GM21723 (cell line): ENCODE results near the gene MYBBP1A.

Source experiments
- ATAC-seq: cut with Tn5 transposase; IDR thresholded peaks from one replicate; pipeline ENCODE4 v1.9.1; 2021; ENCODE audit warnings: mild to moderate bottlenecking, moderate library complexity; ENCODE audit not compliant: unreplicated experiment

MYBBP1A gene

GRCh38 chr17:4551796-4552525, 3.2 kb downstream of the MYBBP1A start:
- no peak for ATAC-seq

GRCh38 chr17:4551141-4551540, 4.0 kb downstream of the MYBBP1A start:
- ATAC-seq: no peak

GRCh38 chr17:4550534-4551039, 4.6 kb downstream of the MYBBP1A start:
- no peak for ATAC-seq

GRCh38 chr17:4549781-4550533, 5.2 kb downstream of the MYBBP1A start:
- ATAC-seq: no peak

GRCh38 chr17:4548721-4549531, 6.3 kb downstream of the MYBBP1A start:
- no peak for ATAC-seq

- ATAC-seq: no peak
Measured at GRCh38 chr17:4548061-4548461, 7.1 kb downstream of the MYBBP1A start.

- no peak for ATAC-seq
Measured at GRCh38 chr17:4547118-4547906, 7.9 kb downstream of the MYBBP1A start.

GRCh38 chr17:4545217-4545951, 9.8 kb downstream of the MYBBP1A start:
- no peak for ATAC-seq

GRCh38 chr17:4544951-4545216, 10.3 kb downstream of the MYBBP1A start:
- no peak for ATAC-seq

- ATAC-seq: no peak
Measured at GRCh38 chr17:4544135-4544950, 10.8 kb downstream of the MYBBP1A start.

- ATAC-seq: no peak
Measured at GRCh38 chr17:4543557-4544026, 11.6 kb downstream of the MYBBP1A start.

- no peak for ATAC-seq
Measured at GRCh38 chr17:4542726-4543191, 12.4 kb downstream of the MYBBP1A start.

- ATAC-seq: no peak
Measured at GRCh38 chr17:4542003-4542725, 13.0 kb downstream of the MYBBP1A start.

GRCh38 chr17:4541328-4542002, 13.7 kb downstream of the MYBBP1A start:
- ATAC-seq: no peak

GRCh38 chr17:4540687-4541327, 14.4 kb downstream of the MYBBP1A start:
- no peak for ATAC-seq

- no peak for ATAC-seq
Measured at GRCh38 chr17:4540224-4540651, 14.9 kb downstream of the MYBBP1A start.

GRCh38 chr17:4539576-4540223, 15.5 kb downstream of the MYBBP1A start:
- no peak for ATAC-seq
